Subcutaneous abdominal adipose tissue (tissue), 5 donors: Measurements from ENCODE around the gene A4GALT.

Experiments
- H3K27ac ChIP-seq: one replicate; pipeline ENCODE4 v1.7.0; 2013; ENCODE audit warnings: low read depth, mild to moderate bottlenecking, inconsistent platforms, low read length, moderate library complexity
- H3K27me3 ChIP-seq, 5 donors: one replicate each; pipeline ENCODE4 v1.7.0; 2013; ENCODE audit warnings: low read length in 5 of 5, inconsistent platforms in 1 of 5; ENCODE audit not compliant: control insufficient read depth in 5 of 5, insufficient read depth in 4 of 5
- H3K36me3 ChIP-seq, 5 donors: one replicate each; pipeline ENCODE4 v1.7.0; 2013; ENCODE audit warnings: low read length in 5 of 5; ENCODE audit not compliant: control insufficient read depth in 5 of 5, insufficient read depth in 5 of 5
- H3K4me1 ChIP-seq, 5 donors: one replicate each; pipeline ENCODE4 v1.7.0; 2013; ENCODE audit warnings: low read length in 5 of 5, mild to moderate bottlenecking in 3 of 5, moderate library complexity in 1 of 5; ENCODE audit not compliant: control insufficient read depth in 5 of 5, insufficient read depth in 5 of 5
- H3K4me3 ChIP-seq, 5 donors: one replicate each; pipeline ENCODE4 v1.7.0; 2013; ENCODE audit warnings: low read length in 5 of 5, low read depth in 1 of 5
- H3K9ac ChIP-seq, 5 donors: one replicate each; pipeline ENCODE4 v1.7.0; 2013; ENCODE audit warnings: low read length in 5 of 5, mild to moderate bottlenecking in 4 of 5, moderate library complexity in 3 of 5
- H3K9me3 ChIP-seq, 5 donors: one replicate each; pipeline ENCODE4 v1.7.0; 2013; ENCODE audit warnings: low read length in 5 of 5; ENCODE audit not compliant: control insufficient read depth in 5 of 5
- donor health status: healthy.
- donor health status: healthy.
- donor health status: healthy.
- donor health status: healthy.
- donor health status: healthy.

Gene A4GALT, protein sequence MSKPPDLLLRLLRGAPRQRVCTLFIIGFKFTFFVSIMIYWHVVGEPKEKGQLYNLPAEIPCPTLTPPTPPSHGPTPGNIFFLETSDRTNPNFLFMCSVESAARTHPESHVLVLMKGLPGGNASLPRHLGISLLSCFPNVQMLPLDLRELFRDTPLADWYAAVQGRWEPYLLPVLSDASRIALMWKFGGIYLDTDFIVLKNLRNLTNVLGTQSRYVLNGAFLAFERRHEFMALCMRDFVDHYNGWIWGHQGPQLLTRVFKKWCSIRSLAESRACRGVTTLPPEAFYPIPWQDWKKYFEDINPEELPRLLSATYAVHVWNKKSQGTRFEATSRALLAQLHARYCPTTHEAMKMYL

DNA sequence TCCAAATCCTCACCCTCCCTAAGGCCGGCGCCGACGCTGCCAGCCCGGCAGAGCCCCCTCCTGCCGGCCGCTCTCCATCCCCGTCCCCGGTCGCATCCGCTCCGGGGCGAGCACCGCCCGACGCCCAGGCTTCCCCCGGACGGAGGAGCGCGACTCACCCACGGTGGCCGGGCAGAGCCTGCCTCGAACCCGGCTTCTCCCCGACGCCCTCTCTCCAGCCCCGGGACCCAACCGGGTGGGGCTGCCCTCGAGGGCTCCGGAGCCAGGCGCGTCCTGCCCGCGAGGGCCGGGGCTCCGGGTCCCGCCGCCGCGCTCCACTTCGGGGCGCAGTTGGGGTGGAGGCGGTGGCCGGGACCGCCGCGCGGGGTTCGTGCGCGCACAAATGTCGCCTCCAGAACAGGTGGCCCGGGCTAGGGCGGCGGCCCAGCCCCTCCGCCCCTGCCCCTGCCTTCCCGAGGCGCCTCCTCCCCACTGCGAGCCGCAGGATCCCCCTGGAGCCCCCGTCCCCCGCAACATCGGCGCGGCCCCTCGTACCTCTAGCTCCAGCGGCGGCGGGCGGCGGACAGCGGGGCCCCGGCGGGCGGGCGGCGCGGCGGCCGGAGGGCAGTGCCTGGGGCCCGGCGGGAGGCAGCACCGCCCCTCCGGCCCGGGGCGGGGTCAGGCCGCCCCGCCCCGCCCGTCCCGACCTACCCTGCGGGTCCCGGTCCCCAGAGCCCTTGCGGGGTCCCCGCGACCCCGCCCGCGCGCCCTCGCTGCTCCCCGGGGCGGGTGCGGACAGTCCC, at the start of gene A4GALT:
TSS of gene A4GALT (minus strand) at position 608 of the 782 bp plus-strand sequence. CDS start 26,919 bp downstream, outside the sequence.
- Histone ChIP-seq H3K27me3 (peaks cover 0 to 20% (median 5%) of the 10 kb centered on the region in 5 donors), H3K4me3 (peak within 1 kb of the TSS; percentile 70 to 86 (median 77)), H3K9me3 (no peaks in the 10 kb centered on the region), H3K27ac (peak within 1 kb of the TSS; percentile 74), H3K36me3 (no peaks in the 10 kb centered on the region), H3K9ac (peak within 1 kb of the TSS; percentile 62 to 83 (median 79)), H3K4me1 (peaks cover 1 to 38% (median 34%) of the 10 kb centered on the region in 5 donors)

DNA sequence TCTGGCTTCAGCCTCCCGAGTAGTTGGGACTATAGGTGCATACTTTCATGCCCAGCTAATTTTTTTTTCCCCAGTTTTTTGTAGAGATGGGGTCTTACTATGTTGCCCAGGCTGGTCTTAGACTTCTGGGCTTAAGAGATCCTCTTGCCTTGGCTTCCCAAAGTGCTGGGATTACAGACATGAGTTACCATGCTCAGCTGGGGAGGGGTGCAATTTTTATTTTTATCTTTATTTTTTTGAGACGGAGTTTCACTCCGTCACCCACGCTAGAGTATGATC, 49.7 kb upstream of the A4GALT start:
- peaks cover 0 to 11% (median 9%) of the 10 kb centered on the region in 5 donors for H3K4me1 ChIP-seq
- peak overlapping the region in 1 of 5 donors; percentile 48 for H3K4me3 ChIP-seq
- H3K27me3 ChIP-seq = peaks cover 0 to 8% (median 5%) of the 10 kb centered on the region in 5 donors
- no peaks in the 10 kb centered on the region for H3K36me3 ChIP-seq
- no peak overlapping the region for H3K9ac ChIP-seq
- no peak overlapping the region for H3K27ac ChIP-seq
- H3K9me3 ChIP-seq = no peaks in the 10 kb centered on the region

DNA sequence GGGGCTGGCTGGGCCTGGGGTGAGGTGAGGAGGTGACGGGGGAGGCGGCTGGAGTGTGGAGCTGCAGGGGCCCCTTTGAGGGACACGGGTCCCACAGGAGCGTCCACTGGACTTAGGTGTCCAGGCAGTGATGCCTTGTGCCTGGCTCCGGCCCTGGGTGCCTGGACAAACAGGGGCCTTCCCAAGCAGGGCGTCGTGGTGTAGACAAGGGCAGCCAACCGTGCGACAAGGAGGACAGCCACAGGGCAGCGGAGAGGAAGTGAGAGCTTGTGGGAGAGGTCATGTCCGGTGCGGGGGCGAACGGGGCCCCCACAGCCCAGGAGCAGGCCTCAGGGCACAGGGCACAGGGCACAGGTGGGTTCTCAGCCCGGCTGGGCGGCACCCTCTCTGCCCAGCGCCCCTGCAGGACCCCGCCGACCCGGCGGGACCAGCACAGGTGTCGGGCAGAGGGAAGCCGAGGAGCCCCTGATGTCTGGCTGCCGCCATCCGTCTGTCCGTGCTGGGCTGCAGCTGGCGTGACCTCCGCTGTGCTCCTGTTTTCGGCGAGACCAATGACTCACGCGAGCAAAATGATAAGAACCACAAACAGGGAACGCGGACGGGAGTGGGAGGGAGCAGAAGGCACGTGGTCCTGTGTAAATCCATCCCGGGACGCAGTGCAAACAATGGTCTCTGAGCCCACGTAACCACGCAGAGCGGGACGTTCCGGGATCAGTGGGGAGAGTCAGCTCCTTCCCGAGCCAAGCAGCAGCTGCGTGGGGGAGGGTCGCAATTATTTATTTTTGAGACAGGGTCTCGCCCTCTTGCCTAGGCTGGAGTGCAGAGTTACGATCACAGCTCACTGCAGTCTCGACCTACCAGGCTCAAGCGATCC, 49.1 kb upstream of the A4GALT start:
- peaks cover 0 to 8% (median 5%) of the 10 kb centered on the region in 5 donors for H3K27me3 ChIP-seq
- no peaks in the 10 kb centered on the region for H3K9me3 ChIP-seq
- H3K27ac ChIP-seq = no peak overlapping the region
- peaks cover 0 to 11% (median 9%) of the 10 kb centered on the region in 5 donors for H3K4me1 ChIP-seq
- H3K4me3 ChIP-seq = peak overlapping the region; percentile 10 to 51 (median 19)
- no peak overlapping the region for H3K9ac ChIP-seq
- no peaks in the 10 kb centered on the region for H3K36me3 ChIP-seq

DNA sequence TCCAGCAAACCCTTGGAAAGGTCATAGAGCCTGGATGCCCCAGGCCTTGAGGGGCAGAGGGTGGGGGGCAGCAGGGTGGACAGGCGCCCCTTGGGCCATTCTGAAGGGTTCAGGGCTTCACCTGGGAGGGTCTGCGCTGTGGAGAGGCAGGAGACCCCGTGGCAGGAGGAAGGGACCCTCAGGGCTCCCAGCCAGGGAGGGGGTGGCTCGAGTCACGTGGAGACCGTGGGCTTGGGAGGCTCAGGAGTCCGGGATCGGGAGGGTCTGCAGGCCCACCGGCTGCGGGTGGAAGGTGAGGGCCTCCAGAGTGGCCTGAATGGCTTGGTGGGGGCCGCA, 48.5 kb upstream of the A4GALT start:
- Histone ChIP-seq H3K27ac (no peak overlapping the region), H3K27me3 (peaks cover 0 to 8% (median 5%) of the 10 kb centered on the region in 5 donors), H3K9me3 (no peaks in the 10 kb centered on the region), H3K36me3 (no peaks in the 10 kb centered on the region), H3K4me1 (peaks cover 0 to 11% (median 9%) of the 10 kb centered on the region in 5 donors), H3K9ac (no peak overlapping the region), H3K4me3 (no peak overlapping the region)

DNA sequence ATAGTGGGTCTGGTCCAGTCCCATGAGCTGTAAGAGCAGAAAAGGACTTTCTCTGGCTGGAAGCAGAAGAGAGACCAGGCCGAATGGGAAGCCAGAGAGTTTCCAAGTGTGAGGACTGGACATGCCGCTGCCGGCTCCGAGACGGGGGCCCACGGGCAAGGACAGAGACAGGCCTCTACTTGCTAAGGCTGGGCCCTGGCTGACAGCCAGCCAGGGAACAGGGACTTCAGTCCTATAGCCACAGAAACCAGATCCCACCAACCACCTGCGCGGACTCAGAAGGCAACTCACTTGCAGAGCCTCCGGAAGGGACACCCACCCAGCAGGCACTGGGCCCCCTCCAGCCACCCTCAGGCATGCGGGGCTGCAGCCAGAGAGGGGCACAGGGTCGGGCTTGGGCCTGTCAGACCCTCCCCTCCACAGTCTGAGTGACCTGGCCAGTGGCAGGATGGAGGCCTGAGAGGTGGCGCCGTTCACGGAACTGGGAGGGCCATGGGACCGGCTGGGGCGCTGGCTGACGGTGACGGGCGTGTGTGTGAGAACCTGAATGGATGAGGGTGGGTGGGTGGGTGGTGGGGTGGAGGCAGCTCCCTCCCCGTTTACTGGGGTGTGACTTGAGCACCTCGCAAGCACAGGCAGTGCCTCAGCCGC, 47.8 kb upstream of the A4GALT start:
- H3K9me3 ChIP-seq = no peaks in the 10 kb centered on the region
- no peak overlapping the region for H3K4me3 ChIP-seq
- no peak overlapping the region for H3K27ac ChIP-seq

DNA sequence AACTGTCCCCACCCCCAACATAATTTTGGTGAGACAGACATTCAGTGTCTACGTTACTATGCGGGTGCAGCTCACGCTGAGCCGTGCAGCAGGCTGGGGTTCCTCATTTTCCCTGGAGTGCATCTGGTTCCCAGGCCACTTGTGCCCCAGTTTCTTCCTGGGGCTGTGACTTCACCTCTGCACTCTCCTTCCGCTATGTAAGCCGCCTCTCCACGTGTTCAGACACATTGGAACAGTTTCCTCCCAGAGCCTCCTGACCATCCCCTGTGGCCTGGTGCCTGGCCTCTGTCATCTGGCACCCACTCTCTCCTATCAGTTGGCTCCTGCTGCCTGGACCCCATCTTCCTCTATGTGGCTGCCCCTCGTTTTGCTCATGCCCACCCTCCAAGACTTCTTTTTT, 46.2 kb upstream of the A4GALT start:
- no peak overlapping the region for H3K4me3 ChIP-seq
- H3K27me3 ChIP-seq = peaks cover 0 to 5% (median 5%) of the 10 kb centered on the region in 5 donors
- H3K9ac ChIP-seq = no peak overlapping the region
- H3K27ac ChIP-seq = no peak overlapping the region
- no peaks in the 10 kb centered on the region for H3K36me3 ChIP-seq
- peaks cover 0 to 11% (median 9%) of the 10 kb centered on the region in 5 donors for H3K4me1 ChIP-seq
- no peaks in the 10 kb centered on the region for H3K9me3 ChIP-seq

More for the DNA sequence above, 47.8 kb upstream of the A4GALT start:
- Histone ChIP-seq H3K27me3 (peaks cover 0 to 8% (median 5%) of the 10 kb centered on the region in 5 donors), H3K36me3 (no peaks in the 10 kb centered on the region), H3K9ac (no peak overlapping the region), H3K4me1 (peaks cover 0 to 11% (median 9%) of the 10 kb centered on the region in 5 donors)

DNA sequence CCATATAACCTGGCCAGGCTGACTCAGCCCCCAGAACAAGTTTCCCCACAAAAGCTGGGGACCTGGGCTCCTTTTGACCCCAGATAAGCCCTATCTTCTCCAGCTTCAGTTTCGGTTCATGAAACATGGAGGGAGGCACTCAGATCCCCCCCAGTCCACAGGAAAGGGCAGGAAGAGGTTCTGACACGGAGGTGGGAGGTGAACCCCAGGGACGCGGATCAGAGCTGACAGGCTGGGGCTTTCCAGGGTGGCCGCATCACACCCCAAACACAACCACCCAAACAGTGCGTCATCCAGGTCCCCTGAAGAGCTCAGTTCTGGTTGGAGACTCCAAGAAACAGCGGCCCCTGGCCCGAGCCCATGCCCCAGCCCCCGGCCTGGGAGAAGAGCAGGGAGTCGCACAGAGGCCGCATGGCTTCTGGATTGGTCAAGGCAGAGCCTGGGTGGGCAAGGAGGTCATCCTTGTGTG, 44.3 kb upstream of the A4GALT start:
- no peaks in the 10 kb centered on the region for H3K36me3 ChIP-seq

GRCh38 chr22:42763965-42764480, 43.4 kb upstream of the A4GALT start:
- Histone ChIP-seq H3K4me3 (no peak overlapping the region), H3K9ac (no peak overlapping the region), H3K9me3 (no peaks in the 10 kb centered on the region), H3K36me3 (no peaks in the 10 kb centered on the region), H3K27ac (no peak overlapping the region), H3K27me3 (peaks cover 0 to 2% (median 0%) of the 10 kb centered on the region in 5 donors), H3K4me1 (no peaks in the 10 kb centered on the region)

More for the DNA sequence above, 44.3 kb upstream of the A4GALT start:
- peaks cover 0 to 7% (median 6%) of the 10 kb centered on the region in 5 donors for H3K4me1 ChIP-seq
- H3K9me3 ChIP-seq = no peaks in the 10 kb centered on the region
- H3K4me3 ChIP-seq = no peak overlapping the region
- H3K9ac ChIP-seq = no peak overlapping the region
- H3K27ac ChIP-seq = no peak overlapping the region
- peaks cover 0 to 5% (median 2%) of the 10 kb centered on the region in 5 donors for H3K27me3 ChIP-seq
